Type B pancreatic cell (in vitro differentiated cells): ENCODE results near the gene SLMAP. TPM values are rescaled to one million over a fixed set of nuclear protein-coding genes. Genes with fewer than 3 reads are reported as not detected.

ENCODE experiments used
- DNase-seq: peaks from one replicate; pipeline ENCODE4 v3.0.0; 2021; ENCODE audit warnings: mixed read lengths; ENCODE audit not compliant: unreplicated experiment; ENCODE audit errors: extremely low spot score
- H3K27ac Mint-ChIP-seq: 2 replicates; pipeline ENCODE4 v1.8.0; 2021; ENCODE audit warnings: mild to moderate bottlenecking, mixed read lengths
- H3K27me3 Mint-ChIP-seq: 2 replicates; pipeline ENCODE4 v1.8.0; 2021; ENCODE audit warnings: mixed read lengths
- H3K36me3 Mint-ChIP-seq: 2 replicates; pipeline ENCODE4 v1.8.0; 2021; ENCODE audit warnings: mixed read lengths
- H3K4me1 Mint-ChIP-seq: one replicate; pipeline ENCODE4 v1.8.0; 2021; ENCODE audit warnings: mixed read lengths; ENCODE audit not compliant: unreplicated experiment
- H3K4me3 Mint-ChIP-seq: 2 replicates; pipeline ENCODE4 v1.8.0; 2021; ENCODE audit warnings: mild to moderate bottlenecking, mixed read lengths
- H3K9me3 Mint-ChIP-seq: 2 replicates; pipeline ENCODE4 v1.8.0; 2021; ENCODE audit warnings: mixed read lengths
- total RNA-seq: library from RNA; stranded (reverse); gene quantifications from 2 replicates; pipeline ENCODE4 v1.2.1, GENCODE V29; 2021; ENCODE audit warnings: low replicate concordance
- TF ChIP-seq, protein P1 (sequence below): fragments of 200-600 bp; sonication (generic); conservative IDR thresholded peaks from 2 replicates; pipeline ENCODE4 v1.5.0; 2021; ENCODE audit warnings: antibody characterized with exemption, mild to moderate bottlenecking

Gene SLMAP
- total RNA-seq, 1 donor from 2014 or later = 55.1 TPM

DNA sequence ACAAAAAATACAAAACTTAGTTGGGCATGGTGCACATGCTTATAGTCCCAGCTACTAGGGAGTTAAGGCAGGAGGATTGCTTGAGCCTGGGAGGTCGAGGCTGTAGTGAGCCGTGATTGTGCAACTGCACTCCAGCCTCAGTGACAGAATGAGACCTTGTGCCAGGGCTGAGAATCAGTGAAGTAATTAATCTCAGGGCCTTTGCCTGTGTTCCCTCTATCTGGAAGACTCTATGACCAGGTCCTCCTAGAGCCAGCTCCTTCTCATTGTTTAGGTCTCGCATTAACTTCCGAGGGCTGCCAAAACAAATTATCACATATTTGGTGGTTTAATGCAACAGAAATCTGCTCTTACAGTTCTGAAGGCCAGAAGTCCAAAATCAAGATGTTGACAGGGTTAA lies 210.7 kb downstream of the SLMAP start:
- H3K27me3 Mint-ChIP-seq = no peaks in the 10 kb centered on the region
- no peaks in the 10 kb centered on the region for H3K36me3 Mint-ChIP-seq
- H3K9me3 Mint-ChIP-seq = no peaks in the 10 kb centered on the region
- DNase-seq = no peak
- no peak overlapping the region for H3K4me3 Mint-ChIP-seq
- TF ChIP-seq, protein P1, sequence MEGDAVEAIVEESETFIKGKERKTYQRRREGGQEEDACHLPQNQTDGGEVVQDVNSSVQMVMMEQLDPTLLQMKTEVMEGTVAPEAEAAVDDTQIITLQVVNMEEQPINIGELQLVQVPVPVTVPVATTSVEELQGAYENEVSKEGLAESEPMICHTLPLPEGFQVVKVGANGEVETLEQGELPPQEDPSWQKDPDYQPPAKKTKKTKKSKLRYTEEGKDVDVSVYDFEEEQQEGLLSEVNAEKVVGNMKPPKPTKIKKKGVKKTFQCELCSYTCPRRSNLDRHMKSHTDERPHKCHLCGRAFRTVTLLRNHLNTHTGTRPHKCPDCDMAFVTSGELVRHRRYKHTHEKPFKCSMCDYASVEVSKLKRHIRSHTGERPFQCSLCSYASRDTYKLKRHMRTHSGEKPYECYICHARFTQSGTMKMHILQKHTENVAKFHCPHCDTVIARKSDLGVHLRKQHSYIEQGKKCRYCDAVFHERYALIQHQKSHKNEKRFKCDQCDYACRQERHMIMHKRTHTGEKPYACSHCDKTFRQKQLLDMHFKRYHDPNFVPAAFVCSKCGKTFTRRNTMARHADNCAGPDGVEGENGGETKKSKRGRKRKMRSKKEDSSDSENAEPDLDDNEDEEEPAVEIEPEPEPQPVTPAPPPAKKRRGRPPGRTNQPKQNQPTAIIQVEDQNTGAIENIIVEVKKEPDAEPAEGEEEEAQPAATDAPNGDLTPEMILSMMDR = no peak
- H3K4me1 Mint-ChIP-seq = peaks cover 14% of the 10 kb centered on the region
- H3K27ac Mint-ChIP-seq = no peak overlapping the region

DNA sequence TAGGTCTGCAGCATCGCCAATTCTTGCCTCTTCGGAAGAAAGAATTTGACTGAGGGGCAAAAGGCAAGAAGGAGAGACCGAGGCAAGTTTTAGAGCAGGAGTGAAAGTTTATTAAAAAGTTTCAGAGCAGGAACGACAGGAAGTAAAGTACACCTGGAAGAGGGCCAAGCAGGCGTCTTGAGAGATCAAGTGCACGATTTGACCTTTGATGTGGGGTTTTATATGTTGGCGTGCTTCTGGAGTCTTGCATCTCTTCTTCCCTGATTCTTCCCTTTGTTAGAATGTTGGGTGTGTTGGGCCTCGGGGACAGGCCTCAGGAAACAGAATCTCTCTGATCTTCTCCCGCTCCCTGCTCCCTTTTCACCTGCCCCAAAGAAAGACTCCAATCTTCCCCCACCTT lies 211.5 kb downstream of the SLMAP start:
- TF ChIP-seq, protein P1 = no peak
- Mint-ChIP-seq H3K36me3 (no peaks in the 10 kb centered on the region), H3K27me3 (no peaks in the 10 kb centered on the region), H3K4me3 (no peak overlapping the region), H3K4me1 (peaks cover 17% of the 10 kb centered on the region), H3K27ac (no peak overlapping the region), H3K9me3 (no peaks in the 10 kb centered on the region)
- DNase-seq = no peak

DNA sequence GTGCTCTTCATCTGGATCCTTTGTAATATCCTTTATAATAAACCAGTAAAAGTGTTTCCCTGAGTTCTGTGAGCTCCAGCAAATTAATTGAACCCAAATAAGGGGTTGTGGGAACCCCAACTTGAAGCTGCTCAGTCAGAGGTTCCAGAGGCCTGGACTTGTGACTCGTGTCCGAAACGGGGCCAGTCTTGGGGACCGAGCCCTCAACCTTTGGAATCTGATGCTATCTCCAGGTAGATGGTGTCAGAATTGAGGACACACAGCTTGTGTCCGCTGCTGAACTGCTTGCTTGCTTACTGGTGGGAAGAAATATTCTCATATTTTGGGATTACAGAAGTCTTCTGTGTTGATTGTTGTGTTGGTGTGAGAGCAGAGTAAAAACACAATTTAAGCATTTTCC lies 212.4 kb downstream of the SLMAP start:
- H3K36me3 Mint-ChIP-seq = no peaks in the 10 kb centered on the region
- TF ChIP-seq, protein P1 = no peak
- peaks cover 22% of the 10 kb centered on the region for H3K4me1 Mint-ChIP-seq
- H3K9me3 Mint-ChIP-seq = no peaks in the 10 kb centered on the region
- H3K27ac Mint-ChIP-seq = no peak overlapping the region
- no peaks in the 10 kb centered on the region for H3K27me3 Mint-ChIP-seq
- H3K4me3 Mint-ChIP-seq = no peak overlapping the region
- no peak for DNase-seq

DNA sequence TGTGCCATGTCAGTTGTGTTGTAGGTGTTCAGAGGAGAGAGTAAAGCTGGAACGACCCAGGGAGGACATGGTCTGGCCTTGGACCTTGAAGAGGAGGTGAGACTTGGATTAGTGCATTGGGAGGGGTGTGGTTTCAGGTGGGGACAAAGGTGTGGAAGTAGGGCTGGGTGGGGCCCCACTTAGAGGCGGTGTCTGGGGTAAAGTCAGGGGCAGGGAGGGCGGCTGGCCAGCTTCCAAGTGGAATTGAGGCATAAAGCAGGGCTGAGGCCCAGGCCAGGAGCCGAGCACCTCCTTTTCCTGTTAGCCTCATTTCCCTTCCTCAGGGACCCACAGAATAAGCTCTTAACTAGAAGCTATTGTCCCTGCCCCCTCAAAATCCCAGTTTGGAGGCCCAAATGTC lies 215.9 kb downstream of the SLMAP start:
- Mint-ChIP-seq H3K9me3 (no peaks in the 10 kb centered on the region), H3K27me3 (no peaks in the 10 kb centered on the region), H3K4me1 (peaks cover 28% of the 10 kb centered on the region), H3K4me3 (peak overlapping the region; percentile 60), H3K27ac (peak overlapping the region; percentile 91), H3K36me3 (no peaks in the 10 kb centered on the region)
- TF ChIP-seq, protein P1 = no peak
- DNase-seq = no peak

DNA sequence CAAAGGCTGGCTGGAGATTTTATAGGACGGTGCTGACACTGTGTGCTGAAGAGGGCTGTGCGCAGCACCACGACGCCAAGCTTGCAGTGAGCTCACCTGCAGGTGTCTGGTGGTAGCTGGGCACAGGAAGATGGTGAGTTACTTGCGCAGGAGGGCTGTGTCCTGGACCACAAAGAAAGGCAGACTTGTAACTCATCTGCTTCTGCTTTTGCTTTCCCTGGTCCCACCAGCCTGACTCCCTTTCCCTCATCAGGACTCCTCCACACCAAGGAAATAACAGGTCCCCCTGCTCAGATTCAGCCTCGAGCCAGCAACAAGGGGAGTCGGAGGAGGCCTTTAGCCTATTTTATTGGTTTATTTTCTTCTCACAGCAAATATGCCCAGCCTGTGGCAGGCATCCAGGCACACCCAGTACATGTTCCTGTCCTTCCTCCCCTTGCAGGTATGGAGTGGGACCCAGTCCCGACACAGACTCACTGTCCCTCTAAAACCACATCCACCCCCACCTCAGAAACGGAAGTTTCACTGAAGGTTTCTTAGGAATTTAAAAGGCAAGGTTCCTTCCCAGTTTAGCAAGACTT lies 216.5 kb downstream of the SLMAP start:
- TF ChIP-seq, protein P1 = no peak
- H3K27me3 Mint-ChIP-seq = no peaks in the 10 kb centered on the region
- H3K4me1 Mint-ChIP-seq = peaks cover 29% of the 10 kb centered on the region
- H3K4me3 Mint-ChIP-seq = peak overlapping the region; percentile 22
- H3K27ac Mint-ChIP-seq = peak overlapping the region; percentile 91
- H3K36me3 Mint-ChIP-seq = no peaks in the 10 kb centered on the region
- H3K9me3 Mint-ChIP-seq = no peaks in the 10 kb centered on the region
- no peak for DNase-seq
